Activated CD4-positive, alpha-beta T cell treated with anti-CD3 and anti-CD28 coated beads for 24 hours (primary cell): ENCODE data around the gene KCNN3.

Experiments
- DNase-seq, 2 donors: peaks; one replicate each; pipeline ENCODE4 v3.0.0-alpha.2; 2020; ENCODE audit warnings: low read depth in 2 of 2

The KCNN3 gene

DNA sequence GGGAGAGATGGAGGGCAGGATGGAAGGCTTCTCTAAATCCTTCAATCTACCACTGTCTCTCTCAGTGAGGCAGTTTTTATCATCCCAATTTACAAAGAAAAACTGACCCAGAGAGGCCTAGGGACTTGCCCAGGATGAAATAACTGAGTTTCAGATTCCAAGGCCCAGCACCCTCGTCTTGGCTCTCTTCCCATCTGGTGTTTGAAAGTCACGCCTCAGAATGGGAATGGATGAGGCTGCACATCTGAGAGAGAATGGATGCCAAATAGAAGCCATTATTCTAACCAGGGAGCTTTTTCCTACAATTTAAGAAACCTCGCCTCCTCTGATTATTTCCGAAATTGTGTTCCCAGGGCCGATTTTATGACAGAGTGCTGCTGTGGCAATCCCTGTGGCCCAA, 10.6 kb upstream of the KCNN3 start:
- DNase-seq: no peak

DNA sequence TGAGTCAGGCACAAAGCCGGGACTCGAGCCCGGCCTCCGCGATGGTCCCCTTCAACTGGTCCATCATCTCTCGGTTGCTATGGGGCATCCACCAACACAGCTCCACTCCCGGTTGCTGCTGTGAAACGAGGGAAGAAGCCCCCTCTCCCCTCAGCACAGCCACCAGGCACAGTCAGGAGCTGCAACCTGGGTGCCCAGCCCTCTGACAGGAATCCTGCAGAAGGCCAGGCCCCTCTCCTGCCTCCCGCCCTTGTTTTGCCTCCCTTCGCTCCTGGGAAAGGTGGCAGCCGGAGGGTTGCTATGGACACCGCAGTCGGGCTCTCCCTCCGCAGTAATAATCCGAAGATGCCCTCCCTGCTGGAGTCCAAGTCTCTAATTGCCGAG, 8.9 kb upstream of the KCNN3 start:
- DNase-seq: no peak

DNA sequence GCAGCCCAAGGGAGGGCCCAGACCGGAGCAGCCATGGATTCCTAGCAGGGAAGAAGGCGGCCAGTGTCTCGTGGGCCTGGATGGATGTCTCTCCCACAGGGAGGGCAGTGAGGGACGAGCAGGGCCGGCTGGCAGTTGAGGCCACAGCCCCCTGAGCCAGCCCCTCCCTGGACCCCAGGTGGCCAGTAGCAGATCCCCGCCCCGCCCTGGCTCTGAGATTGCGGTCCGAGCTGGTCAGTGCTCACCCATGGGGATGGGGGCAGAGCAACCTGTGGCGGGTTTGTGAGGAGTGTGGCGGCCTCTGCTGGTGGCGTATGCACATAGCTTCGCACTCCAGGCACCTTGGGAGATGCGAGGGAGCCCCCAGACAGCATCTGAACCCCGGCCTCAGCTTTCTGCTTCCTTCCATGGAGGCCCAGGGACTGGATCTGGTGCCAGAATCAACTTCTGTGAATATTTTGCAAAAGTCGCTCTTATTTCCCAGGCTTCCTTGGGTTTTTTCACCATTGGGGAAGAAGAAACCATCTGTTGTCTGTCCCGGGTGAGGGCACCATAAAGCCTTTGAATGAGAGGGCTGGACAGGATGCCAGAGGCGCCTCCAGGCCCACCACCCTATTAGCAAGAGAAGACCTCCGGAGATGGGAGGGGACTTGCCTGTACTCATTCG, 8.4 kb upstream of the KCNN3 start:
- DNase-seq: peak; percentile 59 to 68

DNA sequence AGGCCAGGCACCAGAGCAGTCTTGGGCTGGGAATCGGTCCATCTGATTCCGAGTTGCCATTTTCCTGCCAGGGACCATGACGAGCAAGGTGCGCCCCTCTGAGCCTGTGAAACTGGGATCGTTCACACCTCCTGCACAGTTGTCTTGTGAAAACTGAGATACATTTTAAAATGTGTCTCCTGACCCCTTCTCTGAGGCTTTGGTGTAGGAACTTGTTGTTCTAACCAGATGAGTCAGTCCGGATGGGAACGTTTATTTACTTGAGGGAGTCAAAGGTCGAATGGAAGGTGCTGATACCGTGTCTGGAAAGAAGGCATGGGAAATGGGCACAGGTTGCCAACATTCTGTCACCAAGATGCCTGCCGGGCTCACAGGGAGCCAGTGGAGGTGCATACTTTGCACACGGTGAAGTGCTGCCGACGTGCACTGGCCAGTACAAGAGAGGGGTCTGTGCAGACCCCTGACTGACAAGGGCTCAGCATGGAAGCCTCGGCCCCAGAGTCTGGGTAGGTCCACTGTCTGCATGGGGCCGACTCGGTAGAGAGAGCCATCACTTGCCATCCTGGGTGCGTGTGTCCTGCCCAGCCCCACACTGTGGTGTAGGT, 7.4 kb upstream of the KCNN3 start:
- DNase-seq: no peak

DNA sequence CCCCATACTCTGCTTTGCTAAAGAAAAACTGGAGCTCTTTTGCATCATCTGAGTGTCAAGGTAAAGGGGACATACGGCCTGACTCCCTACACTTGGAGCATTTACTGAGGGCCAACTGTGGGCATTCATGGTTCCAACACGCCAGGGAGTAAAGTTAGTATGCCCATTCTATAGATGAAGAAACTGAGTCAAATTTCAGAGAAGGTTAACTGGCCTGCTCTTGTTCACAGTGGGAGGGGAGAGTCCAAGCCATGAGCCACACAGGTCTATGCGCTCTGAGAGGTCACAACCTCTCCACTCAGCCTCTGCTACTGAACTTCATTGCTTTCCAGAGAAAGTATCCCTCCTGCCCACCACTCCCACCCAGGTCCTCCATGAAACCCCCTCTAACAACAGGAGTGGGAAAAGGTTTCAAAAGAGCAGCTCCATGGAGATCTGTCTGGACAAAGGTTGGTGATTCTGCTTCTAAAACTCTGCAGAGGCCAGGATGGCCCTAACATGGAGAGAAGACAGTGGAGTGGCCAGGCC, 6.8 kb upstream of the KCNN3 start:
- DNase-seq: no peak

- DNase-seq: no peak
These were observed 4.4 kb upstream of the KCNN3 start for GRCh38 chr1:154874465-154874864.

DNA sequence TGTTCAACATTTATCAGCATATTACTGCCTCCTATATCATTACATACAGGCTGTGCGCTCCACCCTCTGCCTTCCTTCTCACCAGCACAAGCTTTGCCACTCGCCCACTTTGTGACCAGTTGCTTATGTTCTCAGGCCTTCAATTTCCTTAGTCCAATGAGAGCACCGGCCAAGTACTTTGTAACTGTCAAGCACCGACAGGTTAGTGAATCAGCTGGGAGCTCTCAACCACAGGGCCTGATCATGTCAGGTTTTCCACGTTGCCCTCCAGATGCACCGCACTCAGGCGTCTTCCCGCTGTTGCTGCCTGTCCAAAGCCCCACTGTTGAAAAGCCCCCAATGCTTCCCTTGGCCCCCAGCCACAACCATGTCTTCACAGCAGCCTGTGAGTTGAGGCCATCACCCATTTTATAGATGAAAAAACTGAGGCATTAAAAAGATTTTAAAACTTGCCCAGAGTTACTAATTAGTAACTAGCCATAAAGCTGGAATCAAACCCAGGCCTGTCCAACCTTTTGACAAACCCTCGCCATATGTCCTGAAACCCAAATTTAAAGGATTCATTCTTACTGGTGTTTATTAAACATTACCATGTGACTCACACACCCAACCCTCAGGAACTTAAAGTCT, 3.4 kb upstream of the KCNN3 start:
- DNase-seq: no peak

GRCh38 chr1:154871374-154871773, 1.3 kb upstream of the KCNN3 start:
- DNase-seq: no peak

- DNase-seq: no peak
These were observed 653 bp upstream of the KCNN3 start for GRCh38 chr1:154870734-154871133.

GRCh38 chr1:154869351-154870114, 548 bp downstream of the KCNN3 start:
- no peak for DNase-seq

GRCh38 chr1:154867841-154868605, 2.1 kb downstream of the KCNN3 start:
- DNase-seq: no peak

- peak; percentile 22 to 23 for DNase-seq
These were observed 2.8 kb downstream of the KCNN3 start for GRCh38 chr1:154867064-154867825.

DNA sequence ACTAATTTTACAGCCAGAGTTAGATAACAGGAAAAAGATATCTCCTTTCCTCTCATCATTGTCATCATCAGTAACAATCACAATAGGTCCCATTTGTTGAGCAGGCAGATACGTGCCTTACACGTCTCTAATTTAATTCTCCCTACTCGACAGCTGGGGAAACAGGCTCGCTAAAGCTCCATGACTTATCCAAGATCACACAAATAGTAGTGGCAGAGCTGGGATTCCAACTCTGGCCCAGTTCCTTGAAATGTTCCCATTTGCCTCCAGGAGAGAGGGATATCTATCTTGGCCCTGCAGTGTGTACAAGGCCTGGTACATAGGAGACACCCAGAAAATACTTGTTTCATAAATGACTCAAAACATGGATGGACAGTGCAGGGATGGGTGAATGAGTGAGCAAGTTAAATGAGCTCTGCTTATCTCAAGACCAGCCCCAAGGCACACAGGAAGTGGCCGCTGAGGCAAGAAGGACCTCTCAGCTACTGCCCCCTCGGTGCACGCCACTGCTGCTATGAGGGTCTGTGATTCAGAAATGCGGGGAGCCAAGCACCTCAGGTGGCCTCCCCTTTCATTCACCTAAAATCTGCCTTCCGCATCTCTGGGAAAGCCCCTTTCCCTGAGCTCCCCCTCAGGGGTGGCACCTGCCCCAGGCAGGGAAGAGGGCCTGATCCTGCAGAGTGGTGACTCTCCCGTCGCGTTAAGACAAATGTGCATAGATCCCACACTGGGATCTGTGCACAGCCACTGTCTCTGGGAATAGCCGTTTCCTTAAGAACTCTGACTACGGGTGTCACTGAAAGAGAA, 3.6 kb downstream of the KCNN3 start:
- no peak for DNase-seq

- no peak for DNase-seq
These were observed 4.4 kb downstream of the KCNN3 start for GRCh38 chr1:154865442-154866256.

GRCh38 chr1:154864189-154864975, 5.7 kb downstream of the KCNN3 start:
- DNase-seq: no peak

GRCh38 chr1:154863315-154864174, 6.5 kb downstream of the KCNN3 start:
- DNase-seq: peak in 1 of 2 donors; percentile 25

GRCh38 chr1:154862907-154863306, 7.2 kb downstream of the KCNN3 start:
- no peak for DNase-seq
